IMR-90 (cell line): ENCODE results near the gene NUAK1. TPM values are rescaled to one million over a fixed set of nuclear protein-coding genes. Genes with fewer than 3 reads are reported as not detected.

Experiments used
- ATAC-seq: fragments of 200-7000 bp; cut with Tn5 transposase; 2 replicates; pipeline ENCODE4 v1.9.1; 2020; ENCODE audit warnings: low read depth, mild to moderate bottlenecking, moderate library complexity
- BruUV-seq: library from RNA; stranded (reverse); fragments of 400-500 nt; replicated peaks from 2 replicates; lab custom pipeline; 2021; lab: Mats Ljungman, UMichigan
- CTCF ChIA-PET: fragments of 300-600 bp; formaldehyde crosslinking; extraction: SDS; loops from one replicate; lab custom pipeline; 2021; ENCODE audit warnings: antibody characterized with exemption; lab: Yijun Ruan, JAX
- POLR2A ChIA-PET: fragments of 300-600 bp; sonication (Branson Sonifier 250); formaldehyde crosslinking; loops from one replicate; lab custom pipeline; 2022; ENCODE audit warnings: antibody characterized with exemption; ENCODE audit not compliant: unreplicated experiment; lab: Charles Lee
- DNase-seq: peaks from one replicate; pipeline ENCODE4 v3.0.0; 2013
- H2AFZ ChIP-seq: replicated peaks from 2 replicates; pipeline ENCODE3; 2013; ENCODE audit warnings: low read length, mild to moderate bottlenecking; ENCODE audit not compliant: poor library complexity
- H2AK5ac ChIP-seq: 2 replicates; pipeline ENCODE4 v1.6.1; 2013; ENCODE audit warnings: low read depth, low read length, inconsistent platforms
- H2AK9ac ChIP-seq: replicated peaks from 2 replicates; pipeline ENCODE3; 2013; ENCODE audit warnings: mild to moderate bottlenecking, low read depth, low read length, moderate library complexity; ENCODE audit not compliant: poor library complexity
- H2BK120ac ChIP-seq: 2 replicates; pipeline ENCODE4 v1.6.1; 2013; ENCODE audit warnings: low read depth, low read length, inconsistent platforms
- H2BK15ac ChIP-seq: 3 replicates; pipeline ENCODE4 v1.6.1; 2013; ENCODE audit warnings: low read depth, low read length, inconsistent platforms
- H2BK20ac ChIP-seq: 2 replicates; pipeline ENCODE4 v1.6.1; 2013; ENCODE audit warnings: low read depth, mild to moderate bottlenecking, inconsistent platforms, low read length, moderate library complexity
- H2BK5ac ChIP-seq: 2 replicates; pipeline ENCODE4 v1.6.1; 2013; ENCODE audit warnings: mild to moderate bottlenecking, low read depth, low read length, inconsistent platforms; ENCODE audit not compliant: poor library complexity, severe bottlenecking
- H3K14ac ChIP-seq: replicated peaks from 2 replicates; pipeline ENCODE4 v1.6.1; 2013; ENCODE audit warnings: low read depth, low read length, inconsistent platforms
- H3K18ac ChIP-seq: 2 replicates; pipeline ENCODE4 v1.6.1; 2013; ENCODE audit warnings: low read depth, low read length, control low read depth
- H3K23ac ChIP-seq: 2 replicates; pipeline ENCODE4 v1.6.1; 2013; ENCODE audit warnings: low read depth, low read length, inconsistent platforms
- H3K27ac ChIP-seq: 2 replicates; pipeline ENCODE4 v1.5.1; 2013; ENCODE audit warnings: mild to moderate bottlenecking, control low read depth, low read length; ENCODE audit not compliant: insufficient read depth
- H3K27me3 ChIP-seq: 2 replicates; pipeline ENCODE4 v1.6.1; 2013; ENCODE audit warnings: low read length; ENCODE audit not compliant: control insufficient read depth, insufficient read depth
- H3K36me3 ChIP-seq: 2 replicates; pipeline ENCODE4 v1.6.1; 2013; ENCODE audit warnings: low read length, mixed read lengths; ENCODE audit not compliant: control insufficient read depth, insufficient read depth
- H3K4ac ChIP-seq: 2 replicates; pipeline ENCODE4 v1.6.1; 2013; ENCODE audit warnings: low read depth, low read length, inconsistent platforms
- H3K4me1 ChIP-seq: 2 replicates; pipeline ENCODE4 v1.6.1; 2013; ENCODE audit warnings: low read length, mixed read lengths; ENCODE audit not compliant: control insufficient read depth, insufficient read depth
- H3K4me2 ChIP-seq: 2 replicates; pipeline ENCODE4 v1.6.1; 2013; ENCODE audit warnings: low read depth, mild to moderate bottlenecking, control low read depth, low read length, moderate library complexity
- H3K4me3 ChIP-seq: 2 replicates; pipeline ENCODE4 v1.5.1; 2013; ENCODE audit warnings: low read depth, mild to moderate bottlenecking, control low read depth, low read length, moderate library complexity; ENCODE audit not compliant: insufficient read depth
- H3K56ac ChIP-seq: 2 replicates; pipeline ENCODE4 v1.6.1; 2013; ENCODE audit warnings: low read length, inconsistent platforms; ENCODE audit not compliant: insufficient read depth; ENCODE audit errors: extremely low read depth
- H3K79me1 ChIP-seq, 2 experiments: 2 replicates each; pipeline ENCODE4 v1.6.1; 2013; ENCODE audit warnings: low read length in 2 of 2, inconsistent platforms in 1 of 2, low read depth in 1 of 2
- H3K9ac ChIP-seq: 2 replicates; pipeline ENCODE4 v1.6.1; 2013; ENCODE audit warnings: low read depth, low read length, control low read depth
- H3K9me1 ChIP-seq: 2 replicates; pipeline ENCODE4 v1.6.1; 2013; ENCODE audit warnings: low read length, inconsistent platforms; ENCODE audit not compliant: insufficient read depth
- H3K9me3 ChIP-seq: 2 replicates; pipeline ENCODE4 v1.6.1; 2013; ENCODE audit warnings: low read length; ENCODE audit not compliant: control insufficient read depth, insufficient read depth
- H4K20me1 ChIP-seq: 2 replicates; pipeline ENCODE4 v1.6.1; 2013; ENCODE audit warnings: low read length, inconsistent platforms; ENCODE audit not compliant: insufficient read depth
- H4K5ac ChIP-seq: 2 replicates; pipeline ENCODE4 v1.6.1; 2013; ENCODE audit warnings: mild to moderate bottlenecking, low read depth, low read length, control low read depth
- H4K8ac ChIP-seq, 2 experiments: 2 replicates each; pipeline ENCODE4 v1.6.1; 2013; ENCODE audit warnings: low read depth in 2 of 2, low read length in 2 of 2, control low read depth in 1 of 2, inconsistent platforms in 1 of 2
- H4K91ac ChIP-seq: 2 replicates; pipeline ENCODE4 v1.6.1; 2013; ENCODE audit warnings: low read depth, low read length, inconsistent platforms; ENCODE audit not compliant: insufficient read depth
- BHLHE40 ChIP-seq: fragments of 150-350 bp; IDR thresholded peaks from 2 replicates; pipeline ENCODE4 v1.6.1; 2016; ENCODE audit warnings: mild to moderate bottlenecking, low read depth, low read length
- CEBPB ChIP-seq: IDR thresholded peaks from 2 replicates; pipeline ENCODE4 v1.6.1; 2012; ENCODE audit warnings: low read depth, low read length, improper control_type of control experiment
- CHD1 ChIP-seq: IDR thresholded peaks from 2 replicates; pipeline ENCODE4 v1.6.1; 2012; ENCODE audit warnings: low read depth, low read length, improper control_type of control experiment
- FOS ChIP-seq: fragments of 150-350 bp; IDR thresholded peaks from 2 replicates; pipeline ENCODE4 v1.6.1; 2016; ENCODE audit warnings: low read depth, low read length
- MAFK ChIP-seq: IDR thresholded peaks from 2 replicates; pipeline ENCODE4 v1.6.1; 2012; ENCODE audit warnings: low read depth, low read length, improper control_type of control experiment
- MAZ ChIP-seq: IDR thresholded peaks from 2 replicates; pipeline ENCODE4 v1.6.1; 2012; ENCODE audit warnings: low read depth, mild to moderate bottlenecking, low read length, improper control_type of control experiment, moderate library complexity, borderline replicate concordance
- MXI1 ChIP-seq: IDR thresholded peaks from 2 replicates; pipeline ENCODE4 v1.6.1; 2012; ENCODE audit warnings: low read depth, mild to moderate bottlenecking, low read length, moderate library complexity, borderline replicate concordance
- NFE2L2 ChIP-seq: fragments of 150-350 bp; IDR thresholded peaks from 2 replicates; pipeline ENCODE4 v1.6.1; 2016; ENCODE audit warnings: low read depth, mild to moderate bottlenecking, low read length
- POLR2A ChIP-seq: IDR thresholded peaks from 2 replicates; pipeline ENCODE4 v1.6.1; 2012; ENCODE audit warnings: mild to moderate bottlenecking, low read depth, low read length
- RAD21 ChIP-seq: IDR thresholded peaks from 2 replicates; pipeline ENCODE4 v1.6.1; 2012; ENCODE audit warnings: low read length, improper control_type of control experiment
- RCOR1 ChIP-seq: IDR thresholded peaks from 2 replicates; pipeline ENCODE4 v1.6.1; 2012; ENCODE audit warnings: mild to moderate bottlenecking, low read length, improper control_type of control experiment; ENCODE audit not compliant: insufficient replicate concordance
- RFX5 ChIP-seq: IDR thresholded peaks from 2 replicates; pipeline ENCODE4 v1.8.0; 2012; ENCODE audit warnings: low read depth, mild to moderate bottlenecking, low read length, moderate library complexity
- SMC3 ChIP-seq: fragments of 150-350 bp; IDR thresholded peaks from 2 replicates; pipeline ENCODE4 v1.6.1; 2016; ENCODE audit warnings: low read depth, mild to moderate bottlenecking, antibody characterized with exemption, low read length, moderate library complexity
- WGBS, 2 experiments: methylation state at CpG; one replicate each; pipeline versions ENCODE4 v1.1.5 to v1.1.7; 2013; ENCODE audit warnings: missing lambda C conversion rate in 2 of 2; ENCODE audit not compliant: insufficient read length in 1 of 2; ENCODE audit errors: extremely low coverage in 2 of 2; 5-methylcytosine and 5-hydroxymethylcytosine counted together
- dilution Hi-C: fragments of 300-500 bp; cut with HindIII; formaldehyde crosslinking; loops from one replicate; pipeline ENCODE4 v1.14.3; 2018; ENCODE audit warnings: low sequenced_read_pairs; ENCODE audit not compliant: unreplicated experiment
- in situ Hi-C: fragments of 300-500 bp; cut with MboI; formaldehyde crosslinking; loops from 3 replicates; pipeline ENCODE4 v1.14.3; 2019; ENCODE audit warnings: low sequenced_read_pairs, inconsistent platforms, mixed read lengths
- intact Hi-C: fragments of 100-400 bp; cut with micrococcal nuclease; formaldehyde crosslinking; loops from 2 replicates; pipeline ENCODE4 v1.10.0; 2022
- polyA plus RNA-seq, 3 experiments: library from polyadenylated mRNA; depleted of rRNA; stranded (reverse); fragments of >200 nt; gene quantifications; 2 replicates each; pipeline ENCODE4 v1.2.3, GENCODE V29; 2012; ENCODE audit warnings: low replicate concordance in 1 of 3
- total RNA-seq: library from RNA; depleted of rRNA; stranded (reverse); fragments of >200 nt; gene quantifications from 2 replicates; pipeline ENCODE4 v1.2.3, GENCODE V29; 2012
- TF ChIP-seq, protein P1 (sequence below): fragments of 150-350 bp; IDR thresholded peaks from 2 replicates; pipeline ENCODE4 v1.6.1; 2017; ENCODE audit warnings: mild to moderate bottlenecking, antibody characterized with exemption, low read length, low read depth
- TF ChIP-seq, protein P2 (sequence below): conservative IDR thresholded peaks from 2 replicates; pipeline ENCODE4 v1.5.1; 2012; ENCODE audit warnings: mild to moderate bottlenecking, low read depth, low read length, improper control_type of control experiment
- TF ChIP-seq, protein P3 (sequence below): fragments of 150-350 bp; IDR thresholded peaks from 2 replicates; pipeline ENCODE4 v1.6.1; 2016; ENCODE audit warnings: low read depth, mild to moderate bottlenecking, low read length, moderate library complexity, borderline replicate concordance

Gene NUAK1
- total and polyA plus RNA-seq, 2 of the 4 experiments (the other 2 are of a cell fraction): 4.8 to 8.8 TPM

DNA sequence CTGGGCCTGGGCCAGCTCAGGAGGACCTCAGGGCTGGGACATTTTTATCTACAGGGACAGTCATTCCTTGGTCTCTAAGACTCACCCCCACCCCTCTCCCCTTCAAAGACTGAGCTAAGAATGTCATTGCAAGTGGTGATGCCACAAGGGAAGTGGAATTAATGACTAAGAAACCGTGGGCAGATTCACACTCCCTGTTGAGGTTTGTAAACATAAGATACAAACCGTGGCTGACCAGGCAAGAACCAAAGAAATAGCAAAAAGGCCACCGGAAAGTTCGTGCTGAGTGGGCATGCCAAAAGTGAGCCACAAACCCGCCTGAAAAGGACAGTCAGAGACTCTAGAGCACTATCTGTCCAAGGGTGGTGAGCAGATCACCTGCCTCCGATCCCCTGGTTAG, 25.7 kb downstream of the NUAK1 start:
- Histone ChIP-seq H3K9ac (no peak overlapping the region), H3K4me3 (no peak overlapping the region), H3K9me3 (no peaks in the 10 kb centered on the region), H2BK5ac (no peak overlapping the region), H3K4me2 (no peak overlapping the region), H3K79me1 (peaks cover 12 to 74% of the 10 kb centered on the region in 2 experiments; a peak in 3 of 4 replicates), H4K5ac (no peak overlapping the region), H3K56ac (no peak overlapping the region), H3K23ac (no peak overlapping the region), H3K4ac (peak overlapping the region; percentile 66), H4K91ac (0 out of 2 replicates have a peak overlapping the region, but pooled peaks have one; percentile 49), H2BK20ac (no peak overlapping the region), H2AFZ (no peak overlapping the region), H3K4me1 (peaks cover 31% of the 10 kb centered on the region), H4K20me1 (peaks cover 27% of the 10 kb centered on the region), H3K27me3 (no peaks in the 10 kb centered on the region), H2AK9ac (no peak overlapping the region), H3K27ac (no peak overlapping the region), H3K14ac (peak overlapping the region; percentile 51; the same call in 1 of the 2 replicates), H2BK15ac (0 out of 3 replicates have a peak overlapping the region, but pooled peaks have one; percentile 28), H3K9me1 (peaks cover 26% of the 10 kb centered on the region), H3K18ac (no peak overlapping the region), H3K36me3 (no peaks in the 10 kb centered on the region), H2BK120ac (peak overlapping the region; percentile 53), H2AK5ac (peak overlapping the region; percentile 67; the same call in 1 of the 2 replicates), H4K8ac (peak overlapping the region; percentile 18 to 48; a peak in 1 of 4 replicates)
- intact Hi-C loops (no loop called here), dilution Hi-C loops (no loop called here), in situ Hi-C loops (no loop called here)
- WGBS, 2 experiments: 49% methylated on average over 3 of the region's 6 CpGs; no CpG with 5 or more reads in 1 of the 2 experiments
- DNase-seq (peak; percentile 68), ATAC-seq (0 out of 2 replicates have a peak, but pooled peaks have one; percentile 5)
- no TSS peak for BruUV-seq
- TF ChIP-seq CEBPB (peak; percentile 72), POLR2A (no peak), RFX5 (no peak), CHD1 (no peak), BHLHE40 (peak; percentile 78), FOS (peak; percentile 64), MXI1 (no peak), SMC3 (no peak), MAFK (peak; percentile 61; the same call in 1 of the 2 replicates), MAZ (0 out of 2 replicates have a peak, but pooled peaks have one; percentile 41), RAD21 (no peak), NFE2L2 (no peak), RCOR1 (no peak)
- TF ChIP-seq, protein P1, sequence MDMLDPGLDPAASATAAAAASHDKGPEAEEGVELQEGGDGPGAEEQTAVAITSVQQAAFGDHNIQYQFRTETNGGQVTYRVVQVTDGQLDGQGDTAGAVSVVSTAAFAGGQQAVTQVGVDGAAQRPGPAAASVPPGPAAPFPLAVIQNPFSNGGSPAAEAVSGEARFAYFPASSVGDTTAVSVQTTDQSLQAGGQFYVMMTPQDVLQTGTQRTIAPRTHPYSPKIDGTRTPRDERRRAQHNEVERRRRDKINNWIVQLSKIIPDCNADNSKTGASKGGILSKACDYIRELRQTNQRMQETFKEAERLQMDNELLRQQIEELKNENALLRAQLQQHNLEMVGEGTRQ: no peak
- TF ChIP-seq, protein P2, sequence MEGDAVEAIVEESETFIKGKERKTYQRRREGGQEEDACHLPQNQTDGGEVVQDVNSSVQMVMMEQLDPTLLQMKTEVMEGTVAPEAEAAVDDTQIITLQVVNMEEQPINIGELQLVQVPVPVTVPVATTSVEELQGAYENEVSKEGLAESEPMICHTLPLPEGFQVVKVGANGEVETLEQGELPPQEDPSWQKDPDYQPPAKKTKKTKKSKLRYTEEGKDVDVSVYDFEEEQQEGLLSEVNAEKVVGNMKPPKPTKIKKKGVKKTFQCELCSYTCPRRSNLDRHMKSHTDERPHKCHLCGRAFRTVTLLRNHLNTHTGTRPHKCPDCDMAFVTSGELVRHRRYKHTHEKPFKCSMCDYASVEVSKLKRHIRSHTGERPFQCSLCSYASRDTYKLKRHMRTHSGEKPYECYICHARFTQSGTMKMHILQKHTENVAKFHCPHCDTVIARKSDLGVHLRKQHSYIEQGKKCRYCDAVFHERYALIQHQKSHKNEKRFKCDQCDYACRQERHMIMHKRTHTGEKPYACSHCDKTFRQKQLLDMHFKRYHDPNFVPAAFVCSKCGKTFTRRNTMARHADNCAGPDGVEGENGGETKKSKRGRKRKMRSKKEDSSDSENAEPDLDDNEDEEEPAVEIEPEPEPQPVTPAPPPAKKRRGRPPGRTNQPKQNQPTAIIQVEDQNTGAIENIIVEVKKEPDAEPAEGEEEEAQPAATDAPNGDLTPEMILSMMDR: no peak
- TF ChIP-seq, protein P3, sequence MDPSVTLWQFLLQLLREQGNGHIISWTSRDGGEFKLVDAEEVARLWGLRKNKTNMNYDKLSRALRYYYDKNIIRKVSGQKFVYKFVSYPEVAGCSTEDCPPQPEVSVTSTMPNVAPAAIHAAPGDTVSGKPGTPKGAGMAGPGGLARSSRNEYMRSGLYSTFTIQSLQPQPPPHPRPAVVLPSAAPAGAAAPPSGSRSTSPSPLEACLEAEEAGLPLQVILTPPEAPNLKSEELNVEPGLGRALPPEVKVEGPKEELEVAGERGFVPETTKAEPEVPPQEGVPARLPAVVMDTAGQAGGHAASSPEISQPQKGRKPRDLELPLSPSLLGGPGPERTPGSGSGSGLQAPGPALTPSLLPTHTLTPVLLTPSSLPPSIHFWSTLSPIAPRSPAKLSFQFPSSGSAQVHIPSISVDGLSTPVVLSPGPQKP: no peak
- ChIA-PET POLR2A (no interaction called here), CTCF (interaction anchor here (1.0 kb wide), 1 partner anchor 17 kb away, joined by 3 read pairs; no protein-coding TSS in a partner anchor)
